B cell (primary cell): ENCODE data around the gene SIL1. TPM values are rescaled to one million over a fixed set of nuclear protein-coding genes. Genes with fewer than 3 reads are reported as not detected.
"Not testable (repeated sequence)": the region's sequence is repeated elsewhere in the genome, so short reads cannot be mapped to it uniquely, and the experiment has no call there.

ENCODE experiments used
- ATAC-seq: fragments of 200-7000 bp; cut with Tn5 transposase; one replicate; pipeline ENCODE4 v1.10.0; 2021; ENCODE audit warnings: low read depth, mild to moderate bottlenecking, moderate number of reproducible peaks, moderate library complexity
- CTCF ChIA-PET: fragments of 350-600 bp; sonication (Branson Sonifier 250); formaldehyde crosslinking; loops from one replicate; lab custom pipeline; 2021; ENCODE audit warnings: antibody characterized with exemption, inconsistent platforms; lab: Charles Lee
- POLR2A ChIA-PET: fragments of 350-600 bp; sonication (Branson Sonifier 250); formaldehyde crosslinking; loops from one replicate; lab custom pipeline; 2021; ENCODE audit warnings: antibody characterized with exemption; lab: Charles Lee
- DNase-seq: peaks from one replicate; pipeline ENCODE4 v3.0.0; 2013
- H2AFZ ChIP-seq: 2 replicates; pipeline ENCODE4 v1.6.1; 2012; ENCODE audit warnings: mild to moderate bottlenecking, low read depth, low read length; ENCODE audit not compliant: insufficient read depth, poor library complexity, severe bottlenecking
- H3K27ac ChIP-seq, 2 donors: 1 replicate in 1 of 2; 2 replicates in 1 of 2; pipeline ENCODE4 v1.5.1; 2012 to 2013; ENCODE audit warnings: low read length in 2 of 2, mild to moderate bottlenecking in 2 of 2, moderate library complexity in 1 of 2
- H3K27me3 ChIP-seq, 4 experiments: fragments of 200-600 bp in 1 of 4; sonication (generic) in 1 of 4; replicated peaks in 1 of 4; 1 replicate in 2 of 4; 2 replicates in 2 of 4; pipeline versions ENCODE4 v1.6.1 to v1.7.0; 2013 to 2016; ENCODE audit warnings: low read length in 3 of 4, mild to moderate bottlenecking in 2 of 4, mixed read lengths in 1 of 4, moderate library complexity in 1 of 4; ENCODE audit not compliant: insufficient read depth in 4 of 4, control insufficient read depth in 3 of 4; ENCODE audit errors: control extremely low read depth in 1 of 4
- H3K36me3 ChIP-seq, 2 experiments: replicated peaks in 1 of 2; 1 replicate in 1 of 2; 2 replicates in 1 of 2; pipeline versions ENCODE4 v1.6.1 to v1.7.1; 2013; ENCODE audit warnings: low read length in 1 of 2; ENCODE audit not compliant: insufficient read depth in 2 of 2, control insufficient read depth in 1 of 2; ENCODE audit errors: control extremely low read depth in 1 of 2, extremely low read depth in 1 of 2
- H3K4me1 ChIP-seq, 2 donors: fragments of 200-600 bp in 1 of 2; sonication (generic) in 1 of 2; 1 replicate in 1 of 2; 2 replicates in 1 of 2; pipeline versions ENCODE4 v1.5.1 to v1.6.1; 2013 to 2017; ENCODE audit warnings: low read length in 2 of 2; ENCODE audit not compliant: control insufficient read depth in 2 of 2, insufficient read depth in 2 of 2
- H3K4me2 ChIP-seq: replicated peaks from 2 replicates; pipeline ENCODE3; 2012; ENCODE audit warnings: mild to moderate bottlenecking, low read depth, low read length; ENCODE audit not compliant: poor library complexity, severe bottlenecking
- H3K4me3 ChIP-seq, 5 experiments: fragments of 200-600 bp in 1 of 5; sonication (generic) in 1 of 5; 1 replicate in 3 of 5; 2 replicates in 2 of 5; pipeline versions ENCODE4 v1.5.1 to v1.7.0; 2011 to 2016; ENCODE audit warnings: low read length in 4 of 5, mild to moderate bottlenecking in 4 of 5, low read depth in 2 of 5, control low read depth in 1 of 5, moderate library complexity in 1 of 5; ENCODE audit not compliant: insufficient read depth in 1 of 5; ENCODE audit errors: control extremely low read depth in 1 of 5, extremely low read depth in 1 of 5
- H3K79me2 ChIP-seq: fragments of 200-600 bp; sonication (generic); one replicate; pipeline ENCODE4 v1.6.0; 2016; ENCODE audit warnings: low read length; ENCODE audit not compliant: control insufficient read depth, insufficient read depth
- H3K9ac ChIP-seq: fragments of 200-600 bp; sonication (generic); 2 replicates; pipeline ENCODE4 v1.6.1; 2017; ENCODE audit warnings: mild to moderate bottlenecking, low read length, moderate library complexity
- H3K9me3 ChIP-seq, 3 donors: one replicate each; pipeline versions ENCODE4 v1.6.1 to v1.7.1; 2013; ENCODE audit warnings: low read length in 2 of 3; ENCODE audit not compliant: control insufficient read depth in 2 of 3, insufficient read depth in 1 of 3; ENCODE audit errors: control extremely low read depth in 1 of 3
- H4K20me1 ChIP-seq: 2 replicates; pipeline ENCODE4 v1.6.0; 2012; ENCODE audit warnings: mild to moderate bottlenecking, low read length; ENCODE audit not compliant: insufficient read depth, control insufficient read depth, poor library complexity, severe bottlenecking
- H3K27ac Mint-ChIP-seq: one replicate; pipeline ENCODE4 v1.8.0; 2021; ENCODE audit warnings: mixed read lengths
- H3K27me3 Mint-ChIP-seq: one replicate; pipeline ENCODE4 v1.8.0; 2021; ENCODE audit warnings: mixed read lengths
- H3K4me1 Mint-ChIP-seq: one replicate; pipeline ENCODE4 v1.8.0; 2021; ENCODE audit warnings: mixed read lengths
- H3K4me3 Mint-ChIP-seq: one replicate; pipeline ENCODE4 v1.8.0; 2021; ENCODE audit warnings: mixed read lengths
- H3K9me3 Mint-ChIP-seq: one replicate; pipeline ENCODE4 v1.8.0; 2022; ENCODE audit warnings: mixed read lengths; ENCODE audit not compliant: insufficient read depth
- CTCF ChIP-seq: fragments of 200-600 bp; IDR thresholded peaks from one replicate; pipeline ENCODE4 v1.8.0; 2022; ENCODE audit warnings: antibody characterized with exemption, mild to moderate bottlenecking
- EZH2 ChIP-seq: IDR thresholded peaks from 2 replicates; pipeline ENCODE4 v1.6.1; 2012; ENCODE audit warnings: borderline replicate concordance, low read depth, mild to moderate bottlenecking, moderate library complexity, low read length; ENCODE audit not compliant: insufficient read depth, poor library complexity, severe bottlenecking
- WGBS: methylation state at CpG from one replicate; pipeline ENCODE4 v1.1.5; 2013; ENCODE audit warnings: missing lambda C conversion rate; ENCODE audit not compliant: insufficient coverage; 5-methylcytosine and 5-hydroxymethylcytosine counted together
- intact Hi-C: fragments of 100-400 bp; cut with micrococcal nuclease; formaldehyde crosslinking; loops from one replicate; pipeline ENCODE4 v1.10.0; 2022
- polyA plus RNA-seq: library from polyadenylated mRNA; depleted of rRNA; stranded (reverse); fragments of >200 nt; gene quantifications from 2 replicates; pipeline ENCODE4 v1.2.3, GENCODE V29; 2012
- total RNA-seq, 2 donors: library from RNA; stranded (reverse); fragments of 120-200 nt in 1 of 2; gene quantifications; 1 replicate in 1 of 2; 2 replicates in 1 of 2; pipeline versions ENCODE4 v1.2.3 to v1.2.4, GENCODE V29; 2013 to 2022

The SIL1 gene
- total and polyA plus RNA-seq, 2 donors (not counting 1 experiment from before 2014, with no cell fraction given): 16.9 to 19.8 TPM

- no peaks in the 10 kb centered on the region for H3K36me3 ChIP-seq
- no peaks in the 10 kb centered on the region for H3K9me3 ChIP-seq
- intact Hi-C loops: loop anchor here (10.0 kb wide), 1 partner anchor 1440 kb away; the partner anchor contains the start of gene HNRNPA0
- H3K79me2 ChIP-seq: peaks cover 10% of the 10 kb centered on the region
- Mint-ChIP-seq H3K4me1 (peaks cover 21% of the 10 kb centered on the region), H3K4me3 (no peak overlapping the region), H3K9me3 (no peaks in the 10 kb centered on the region), H3K27me3 (no peaks in the 10 kb centered on the region), H3K27ac (no peak overlapping the region)
- POLR2A ChIA-PET: no interaction called here
- no peak overlapping the region for H3K4me2 ChIP-seq
- ATAC-seq (no peak), DNase-seq (no peak)
- no peak overlapping the region for H2AFZ ChIP-seq
- no peak overlapping the region for H3K27ac ChIP-seq
- no peaks in the 10 kb centered on the region for H4K20me1 ChIP-seq
- H3K9ac ChIP-seq: no peak overlapping the region
- CTCF ChIA-PET: no interaction called here
- TF ChIP-seq CTCF (no peak), EZH2 (no peak)
- 100% methylated on average over 2 of the region's 3 CpGs for WGBS
- no peaks in the 10 kb centered on the region for H3K27me3 ChIP-seq
- H3K4me3 ChIP-seq: no peak overlapping the region
- peaks cover 17 to 21% of the 10 kb centered on the region in 2 donors for H3K4me1 ChIP-seq
Observed at GRCh38 chr5:139194486-139194885, 3.7 kb downstream of the SIL1 start.

DNA sequence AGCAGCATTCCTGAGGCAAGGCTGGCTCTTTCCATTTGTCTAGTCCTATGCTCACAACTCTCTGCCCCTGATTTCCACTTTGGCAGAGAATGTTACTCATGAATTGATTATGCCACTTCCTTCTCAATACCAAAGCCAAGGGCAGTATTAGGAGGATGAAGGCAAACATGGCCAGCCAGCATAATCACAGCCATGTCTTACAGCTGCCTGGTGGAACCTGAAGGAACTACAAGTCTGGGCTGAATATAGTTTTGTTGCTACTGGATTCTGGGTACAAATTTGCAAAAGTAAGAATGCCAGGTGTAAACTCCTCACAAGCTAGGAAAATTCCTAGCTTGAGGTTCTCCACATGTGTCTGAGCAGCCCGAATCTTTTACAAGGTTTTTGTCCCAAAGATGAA lies 4.2 kb downstream of the SIL1 start:
- no peaks in the 10 kb centered on the region for H3K36me3 ChIP-seq
- H3K27ac Mint-ChIP-seq: no peak overlapping the region
- H3K9ac ChIP-seq: no peak overlapping the region
- H3K4me3 ChIP-seq: no peak overlapping the region
- intact Hi-C loops: loop anchor here (10.0 kb wide), 1 partner anchor 1439 kb away; the partner anchor contains the start of gene HNRNPA0
- H3K9me3 Mint-ChIP-seq: no peaks in the 10 kb centered on the region
- H2AFZ ChIP-seq: no peak overlapping the region
- H3K27me3 Mint-ChIP-seq: no peaks in the 10 kb centered on the region
- ATAC-seq (no peak), DNase-seq (no peak)
- no peak overlapping the region for H3K4me2 ChIP-seq
- POLR2A ChIA-PET: no interaction called here
- peaks cover 21% of the 10 kb centered on the region for H3K4me1 Mint-ChIP-seq
- H3K4me1 ChIP-seq: peaks cover 17 to 21% of the 10 kb centered on the region in 2 donors
- CTCF ChIA-PET: no interaction called here
- H3K27me3 ChIP-seq: no peaks in the 10 kb centered on the region
- no peak overlapping the region for H3K4me3 Mint-ChIP-seq
- peaks cover 12% of the 10 kb centered on the region for H3K79me2 ChIP-seq
- no peaks in the 10 kb centered on the region for H3K9me3 ChIP-seq
- H4K20me1 ChIP-seq: no peaks in the 10 kb centered on the region
- TF ChIP-seq CTCF (peak; percentile 33), EZH2 (no peak)
- WGBS: 100% methylated on average over 1 of the region's 1 CpG
- no peak overlapping the region for H3K27ac ChIP-seq

- H3K9me3 Mint-ChIP-seq, H3K36me3 ChIP-seq, H3K9ac ChIP-seq, H3K4me2 ChIP-seq, POLR2A ChIA-PET, H3K27me3 Mint-ChIP-seq, H4K20me1 ChIP-seq, H3K27me3 ChIP-seq, DNase-seq, H3K27ac ChIP-seq, ATAC-seq, H2AFZ ChIP-seq, H3K4me3 ChIP-seq, H3K9me3 ChIP-seq, H3K4me3 Mint-ChIP-seq, H3K27ac Mint-ChIP-seq: not testable (repeated sequence)
- H3K4me1 Mint-ChIP-seq: peaks cover 18% of the 10 kb centered on the region
- CTCF ChIA-PET: interaction anchor here (0.7 kb wide), 2 partner anchors 117 to 231 kb away, joined by 3 read pairs; no protein-coding TSS in a partner anchor
- Histone ChIP-seq H3K79me2 (peaks cover 17% of the 10 kb centered on the region), H3K4me1 (peaks cover 16 to 17% of the 10 kb centered on the region in 2 donors)
- intact Hi-C loops: loop anchor here (10.0 kb wide), 1 partner anchor 1438 kb away; the partner anchor contains the start of gene HNRNPA0
- 40% methylated on average over 1 of the region's 4 CpGs for WGBS
Observed at GRCh38 chr5:139192906-139193305, 5.3 kb downstream of the SIL1 start.
